SK-N-SH treated with all-trans-retinoic acid at 6 μM for 48 hours (cell line): Measurements from ENCODE around the gene MS4A13.

ENCODE experiments used
- CSDC2 ChIP-seq: fragments of 250-450 bp; sonication (Bioruptor Pico); IDR thresholded peaks from 2 replicates; pipeline ENCODE4 v1.5.0; 2020; ENCODE audit warnings: mild to moderate bottlenecking, moderate library complexity
- ISL1 ChIP-seq: fragments of 250-450 bp; sonication (Bioruptor Pico); IDR thresholded peaks from 2 replicates; pipeline ENCODE4 v2.1.2; 2022; ENCODE audit warnings: mild to moderate bottlenecking, moderate library complexity
- PPARA ChIP-seq: fragments of 250-450 bp; sonication (Bioruptor Pico); IDR thresholded peaks from 2 replicates; pipeline ENCODE4 v1.5.0; 2020; ENCODE audit warnings: mild to moderate bottlenecking, borderline replicate concordance
- RARB ChIP-seq: fragments of 250-450 bp; sonication (Bioruptor Pico); IDR thresholded peaks from 2 replicates; pipeline ENCODE4 v1.8.0; 2021; ENCODE audit warnings: mild to moderate bottlenecking, moderate library complexity
- SNAI2 ChIP-seq: fragments of 250-450 bp; sonication (Bioruptor Pico); IDR thresholded peaks from 2 replicates; pipeline ENCODE4 v1.5.0; 2020; ENCODE audit warnings: mild to moderate bottlenecking, moderate library complexity
- TOX ChIP-seq: fragments of 250-450 bp; sonication (Bioruptor Pico); IDR thresholded peaks from 2 replicates; pipeline ENCODE4 v1.8.0; 2021; ENCODE audit warnings: mild to moderate bottlenecking, moderate library complexity, borderline replicate concordance
- ZFP30 ChIP-seq: fragments of 450-650 bp; formaldehyde crosslinking; IDR thresholded peaks from 2 replicates; pipeline ENCODE4 v1.5.0; 2022; ENCODE audit warnings: mild to moderate bottlenecking, moderate library complexity
- ZNF70 ChIP-seq: fragments of 450-650 bp; formaldehyde crosslinking; IDR thresholded peaks from 2 replicates; pipeline ENCODE4 v1.5.0; 2020; ENCODE audit warnings: mild to moderate bottlenecking, moderate library complexity
- TF ChIP-seq, protein P1 (sequence below): fragments of 250-450 bp; sonication (Bioruptor Pico); IDR thresholded peaks from 2 replicates; pipeline ENCODE4 v1.5.1; 2021; ENCODE audit warnings: mild to moderate bottlenecking, moderate library complexity

DNA sequence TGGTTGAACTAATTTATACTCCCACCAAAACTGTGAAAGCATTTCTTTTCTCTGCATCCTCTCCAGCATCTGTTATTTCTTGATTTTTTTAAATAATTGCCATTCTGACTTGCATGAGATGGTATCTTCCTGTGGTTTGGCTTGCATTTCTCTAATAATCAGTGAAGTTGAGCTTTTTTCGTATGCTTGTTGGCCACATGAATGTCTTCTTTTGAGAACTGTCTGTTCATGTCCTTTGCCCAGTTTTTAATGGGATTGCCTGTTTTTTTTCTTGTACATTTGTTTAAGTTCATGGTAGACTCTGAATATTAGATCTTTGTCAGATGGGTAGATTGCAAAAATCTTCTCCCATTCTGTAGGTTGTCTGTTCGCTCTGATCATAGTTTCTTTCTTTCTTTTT, 46.1 kb downstream of the MS4A13 start:
- no peak for TF ChIP-seq SNAI2 (CRISPR knock-in tag)
- no peak for TF ChIP-seq ZNF70 (CRISPR knock-in tag)
- TF ChIP-seq PPARA (CRISPR knock-in tag) = no peak
- TF ChIP-seq, protein P1, sequence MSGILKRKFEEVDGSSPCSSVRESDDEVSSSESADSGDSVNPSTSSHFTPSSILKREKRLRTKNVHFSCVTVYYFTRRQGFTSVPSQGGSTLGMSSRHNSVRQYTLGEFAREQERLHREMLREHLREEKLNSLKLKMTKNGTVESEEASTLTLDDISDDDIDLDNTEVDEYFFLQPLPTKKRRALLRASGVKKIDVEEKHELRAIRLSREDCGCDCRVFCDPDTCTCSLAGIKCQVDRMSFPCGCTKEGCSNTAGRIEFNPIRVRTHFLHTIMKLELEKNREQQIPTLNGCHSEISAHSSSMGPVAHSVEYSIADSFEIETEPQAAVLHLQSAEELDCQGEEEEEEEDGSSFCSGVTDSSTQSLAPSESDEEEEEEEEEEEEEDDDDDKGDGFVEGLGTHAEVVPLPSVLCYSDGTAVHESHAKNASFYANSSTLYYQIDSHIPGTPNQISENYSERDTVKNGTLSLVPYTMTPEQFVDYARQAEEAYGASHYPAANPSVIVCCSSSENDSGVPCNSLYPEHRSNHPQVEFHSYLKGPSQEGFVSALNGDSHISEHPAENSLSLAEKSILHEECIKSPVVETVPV (CRISPR knock-in tag) = no peak
- no peak for TF ChIP-seq ZFP30
- no peak for TF ChIP-seq RARB
- TF ChIP-seq CSDC2 (CRISPR knock-in tag) = no peak
- no peak for TF ChIP-seq ISL1 (CRISPR knock-in tag)
- TF ChIP-seq TOX = no peak
